ENCODE measurements around the gene MUC5B.

The MUC5B gene

DNA sequence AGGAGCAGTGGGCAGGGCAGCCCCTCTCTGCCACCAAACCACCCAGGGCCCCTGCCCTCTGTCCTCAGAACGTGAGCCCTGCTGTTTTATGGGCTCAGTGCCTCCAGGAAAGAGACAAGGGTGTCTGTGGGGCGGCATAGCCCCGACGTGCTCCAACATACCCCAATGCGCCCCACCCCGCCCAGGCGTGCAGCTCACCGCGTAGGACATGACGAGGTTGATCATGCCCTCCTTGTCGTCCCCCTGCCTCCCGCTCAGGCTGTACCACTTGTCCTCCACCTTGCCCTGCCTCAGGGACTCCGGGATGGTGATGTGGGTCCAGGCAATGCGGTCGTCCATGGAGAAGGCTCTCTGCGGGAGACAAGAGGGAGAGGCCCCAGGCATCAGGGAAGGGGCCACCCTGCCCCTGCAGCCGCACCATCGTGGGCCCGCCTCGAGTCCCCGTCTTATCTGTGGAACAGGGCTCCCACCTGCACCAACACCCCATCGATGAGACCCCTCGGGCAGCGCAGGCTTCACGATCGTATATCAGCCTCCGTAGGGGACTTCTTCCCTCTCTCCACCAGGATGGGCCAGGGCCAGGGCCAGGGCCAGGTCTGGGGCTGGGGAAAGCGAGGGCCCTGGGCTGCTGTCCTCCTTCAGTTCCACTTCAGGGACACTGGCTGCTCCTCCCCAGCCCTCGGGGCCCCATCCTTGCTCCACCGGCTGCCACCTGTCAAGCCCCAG, 65.7 kb downstream of the MUC5B start:
- Histone ChIP-seq H3K27me3 (ENCODE audit: control insufficient read depth, insufficient read depth, low read length) (no peaks in the 10 kb centered on the region), H3K9me3 (ENCODE audit: control insufficient read depth, low read length) (no peaks in the 10 kb centered on the region), H3K4me3 (ENCODE audit: low read length) (no peak overlapping the region), H3K9ac (ENCODE audit: low read length) (no peak overlapping the region), H3K36me3 (ENCODE audit: control insufficient read depth, insufficient read depth, low read length) (peaks cover 12% of the 10 kb centered on the region), H3K4me1 (ENCODE audit: control insufficient read depth, insufficient read depth, low read length) (no peaks in the 10 kb centered on the region)

DNA sequence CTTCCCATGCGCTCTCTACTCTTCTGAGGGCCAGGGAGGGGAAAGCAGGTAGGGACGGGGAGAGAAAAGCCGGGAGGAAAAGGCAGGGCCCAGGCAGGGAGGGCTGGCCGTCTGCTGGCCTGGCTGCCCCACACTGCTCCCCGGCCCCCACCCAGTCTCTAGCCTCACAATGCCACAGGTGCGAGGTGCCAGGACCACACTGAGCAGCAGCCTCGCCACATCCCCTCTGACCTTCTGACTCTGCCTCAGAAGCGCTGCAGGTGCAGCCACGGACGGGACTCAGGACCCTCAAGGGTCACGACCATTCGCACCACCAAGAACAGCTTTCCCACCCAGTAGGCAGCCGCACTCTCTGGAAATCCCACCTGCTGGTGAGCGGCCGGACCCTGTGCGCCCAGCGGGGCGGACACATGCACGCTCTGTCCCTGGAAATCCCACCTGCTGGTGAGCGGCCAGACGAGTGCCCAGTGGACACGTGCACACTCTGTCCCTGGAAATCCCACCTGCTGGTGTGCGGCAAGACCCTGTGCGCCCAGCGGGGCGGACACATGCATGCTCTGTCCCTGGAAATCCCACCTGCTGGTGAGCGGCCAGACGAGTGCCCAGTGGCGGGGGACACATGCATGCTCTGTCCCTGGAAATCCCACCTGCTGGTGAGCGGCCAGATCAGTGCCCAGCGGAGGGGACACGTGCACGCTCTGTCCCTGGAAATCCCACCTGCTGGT, 66.5 kb downstream of the MUC5B start:
- H3K4me3 ChIP-seq (ENCODE audit: low read length) = no peak overlapping the region
- H3K9ac ChIP-seq (ENCODE audit: low read length) = no peak overlapping the region
- H3K36me3 ChIP-seq (ENCODE audit: control insufficient read depth, insufficient read depth, low read length) = peaks cover 12% of the 10 kb centered on the region

DNA sequence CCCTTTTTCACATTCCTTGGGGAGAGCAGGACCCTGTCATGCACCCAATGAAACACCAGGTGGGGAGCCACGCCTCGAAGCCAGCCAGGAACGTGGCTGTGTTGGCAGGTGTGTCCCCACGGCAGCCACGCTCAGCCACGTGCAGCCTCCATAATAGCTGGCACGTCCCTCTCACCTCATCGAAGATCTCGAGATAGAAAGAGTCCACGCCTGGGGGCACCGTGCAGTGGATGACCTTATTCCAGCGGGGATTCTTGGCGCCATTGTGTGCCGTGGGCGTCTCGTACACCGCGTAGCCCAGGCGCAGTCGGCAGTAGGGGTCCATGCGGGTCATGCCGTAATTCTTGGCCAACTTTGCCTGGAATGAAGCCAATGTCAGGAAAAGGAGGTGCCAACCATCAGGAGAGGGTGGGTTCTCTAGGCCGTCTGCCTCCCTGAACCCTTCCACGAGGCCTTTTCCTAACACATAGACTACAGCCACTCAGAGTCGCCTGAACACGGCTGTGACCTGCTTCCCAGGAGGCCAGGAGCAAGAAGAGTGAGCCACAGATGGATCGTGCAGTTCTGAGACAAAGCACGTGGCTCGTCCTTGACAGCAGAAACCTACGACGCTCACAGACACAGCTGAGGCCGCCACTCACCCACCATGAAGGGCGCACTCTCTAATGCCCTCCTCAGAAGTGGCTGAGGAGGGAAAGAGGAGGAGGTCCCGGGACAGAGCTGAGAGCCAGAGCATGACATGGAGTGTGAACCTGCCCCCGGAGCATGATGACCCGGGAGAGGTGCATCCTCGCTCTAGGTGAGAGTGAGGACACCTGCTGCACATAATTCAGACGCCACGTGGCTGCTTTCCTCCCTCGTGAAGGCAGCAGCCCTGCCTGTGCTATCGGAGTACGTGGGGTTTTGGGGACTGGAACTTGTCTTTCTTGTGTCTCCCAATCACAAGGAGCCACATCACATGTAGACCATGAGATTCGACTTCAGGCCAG, 67.5 kb downstream of the MUC5B start:
- H3K27me3 ChIP-seq (ENCODE audit: control insufficient read depth, insufficient read depth, low read length) = no peaks in the 10 kb centered on the region
- H3K4me3 ChIP-seq (ENCODE audit: low read length) = no peak overlapping the region
- H3K9me3 ChIP-seq (ENCODE audit: control insufficient read depth, low read length) = no peaks in the 10 kb centered on the region
- no peaks in the 10 kb centered on the region for H3K4me1 ChIP-seq (ENCODE audit: control insufficient read depth, insufficient read depth, low read length)
- no peak overlapping the region for H3K9ac ChIP-seq (ENCODE audit: low read length)
- H3K36me3 ChIP-seq (ENCODE audit: control insufficient read depth, insufficient read depth, low read length) = peaks cover 12% of the 10 kb centered on the region

More for the DNA sequence above, 66.5 kb downstream of the MUC5B start:
- H3K9me3 ChIP-seq (ENCODE audit: control insufficient read depth, low read length) = no peaks in the 10 kb centered on the region
- no peaks in the 10 kb centered on the region for H3K27me3 ChIP-seq (ENCODE audit: control insufficient read depth, insufficient read depth, low read length)
- no peaks in the 10 kb centered on the region for H3K4me1 ChIP-seq (ENCODE audit: control insufficient read depth, insufficient read depth, low read length)

DNA sequence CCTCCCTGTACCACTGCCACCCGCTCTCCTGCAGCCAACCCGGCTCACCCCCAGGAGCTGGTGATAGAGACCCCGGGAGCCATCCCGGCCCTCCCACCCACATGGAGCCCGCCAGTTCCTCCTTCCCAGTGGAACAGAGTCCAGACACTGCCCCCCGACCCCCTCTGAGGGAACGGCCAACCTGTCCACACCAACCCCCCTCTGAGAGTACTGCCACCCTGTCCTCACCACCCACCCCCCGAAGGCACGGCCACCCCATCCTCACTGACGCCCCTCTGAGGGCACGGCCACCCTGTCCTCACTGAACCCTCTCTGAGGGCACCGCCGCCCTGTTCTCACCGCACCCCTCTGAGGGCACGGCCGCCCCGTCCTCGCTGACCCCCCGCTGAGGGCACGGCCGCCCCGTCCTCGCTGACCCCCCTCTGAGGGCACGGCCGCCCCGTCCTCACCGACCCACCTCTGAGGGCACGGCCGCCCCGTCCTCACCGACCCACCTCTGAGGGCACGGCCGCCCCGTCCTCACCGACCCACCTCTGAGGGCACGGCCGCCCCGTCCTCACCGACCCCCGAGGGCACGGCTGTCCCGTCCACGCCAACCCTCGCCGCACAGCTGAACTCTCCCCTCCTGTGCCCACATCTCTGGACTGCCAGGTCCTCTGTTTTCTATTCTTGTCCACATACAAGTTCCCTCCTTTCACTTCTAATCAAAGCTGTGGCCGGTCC, 68.6 kb downstream of the MUC5B start:
- H3K36me3 ChIP-seq (ENCODE audit: control insufficient read depth, insufficient read depth, low read length) = peaks cover 12% of the 10 kb centered on the region
- no peaks in the 10 kb centered on the region for H3K9me3 ChIP-seq (ENCODE audit: control insufficient read depth, low read length)
- H3K4me3 ChIP-seq (ENCODE audit: low read length) = no peak overlapping the region

DNA sequence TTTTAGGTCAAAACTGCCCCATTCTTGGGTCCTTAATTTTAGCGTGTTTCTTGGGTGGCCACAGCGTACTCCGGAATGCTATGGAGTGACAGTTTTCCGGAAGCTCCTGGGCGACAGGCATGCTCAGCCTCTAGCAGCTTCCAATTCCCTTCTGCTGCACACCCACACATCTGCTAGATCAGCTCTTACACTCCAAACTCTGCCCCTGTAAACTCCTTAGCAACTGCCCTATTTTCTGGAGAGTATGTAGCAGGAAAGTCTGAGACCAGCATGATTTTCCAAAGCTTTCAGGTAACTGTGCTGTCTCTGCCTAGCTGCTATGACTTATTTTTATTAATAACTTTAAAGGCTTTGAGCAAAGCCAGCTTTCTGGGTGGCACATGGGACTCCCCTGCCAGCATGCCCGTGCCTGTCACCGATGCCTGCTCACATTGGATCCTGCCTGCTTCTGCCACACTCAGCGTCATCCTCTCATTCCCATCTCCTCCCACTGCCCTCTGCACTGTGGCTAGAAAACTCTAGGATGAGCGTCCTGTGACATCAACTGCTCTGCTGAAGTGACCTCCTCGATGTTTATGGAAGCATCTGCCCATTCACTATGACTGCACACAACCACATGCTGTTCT, 69.3 kb downstream of the MUC5B start:
- Histone ChIP-seq H3K4me1 (ENCODE audit: control insufficient read depth, insufficient read depth, low read length) (peaks cover 4% of the 10 kb centered on the region), H3K36me3 (ENCODE audit: control insufficient read depth, insufficient read depth, low read length) (peaks cover 12% of the 10 kb centered on the region), H3K27me3 (ENCODE audit: control insufficient read depth, insufficient read depth, low read length) (no peaks in the 10 kb centered on the region), H3K9ac (ENCODE audit: low read length) (no peak overlapping the region), H3K4me3 (ENCODE audit: low read length) (no peak overlapping the region), H3K9me3 (ENCODE audit: control insufficient read depth, low read length) (no peaks in the 10 kb centered on the region)

More for the DNA sequence above, 68.6 kb downstream of the MUC5B start:
- Histone ChIP-seq H3K27me3 (ENCODE audit: control insufficient read depth, insufficient read depth, low read length) (no peaks in the 10 kb centered on the region), H3K4me1 (ENCODE audit: control insufficient read depth, insufficient read depth, low read length) (no peaks in the 10 kb centered on the region), H3K9ac (ENCODE audit: low read length) (no peak overlapping the region)

DNA sequence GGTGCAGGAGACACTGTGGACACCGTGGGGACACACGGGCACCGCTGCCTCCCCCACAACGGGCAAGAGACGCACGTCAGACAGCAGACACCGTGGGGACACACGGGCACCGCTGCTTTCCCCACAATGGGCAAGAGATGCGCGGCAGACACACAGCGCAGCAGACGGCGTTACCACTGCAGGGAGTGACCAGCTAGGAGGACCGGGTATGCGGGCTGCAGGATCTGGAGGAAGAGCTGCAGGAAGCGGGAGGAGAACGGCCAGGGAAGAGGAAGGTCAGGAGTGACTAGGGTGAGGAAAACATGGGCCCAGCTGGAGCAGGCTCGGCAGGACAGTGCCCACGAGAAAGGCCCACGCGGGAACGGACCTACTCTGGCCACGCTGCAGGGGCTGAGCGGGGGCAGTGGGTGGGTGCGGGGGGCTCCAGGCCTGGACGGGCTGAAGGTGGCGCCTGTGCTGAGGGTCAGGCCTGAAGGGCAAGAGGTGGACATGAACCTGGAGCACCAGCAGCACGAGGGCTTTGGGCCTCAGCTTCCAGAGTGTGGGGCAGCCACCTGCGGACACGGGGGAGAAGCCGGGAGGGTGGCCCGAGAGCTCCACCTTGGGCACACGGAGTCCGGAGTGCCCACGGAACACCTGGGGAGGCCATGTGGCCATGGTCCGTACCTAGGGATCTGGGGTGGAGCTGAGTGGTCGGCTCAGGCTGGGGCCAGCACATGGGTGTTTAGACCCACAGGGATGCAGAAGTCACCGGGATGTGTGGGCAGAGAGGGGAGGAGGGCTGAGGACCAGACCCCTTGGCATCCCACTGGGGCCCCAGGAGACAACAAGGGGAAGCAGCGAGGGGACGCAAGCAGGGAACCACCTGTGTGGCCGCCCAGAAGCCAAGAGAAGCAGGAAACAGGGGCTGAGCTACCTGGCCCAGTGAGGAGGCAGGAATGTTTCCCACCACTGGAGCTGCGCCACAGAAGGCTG, 70.1 kb downstream of the MUC5B start:
- no peaks in the 10 kb centered on the region for H3K27me3 ChIP-seq (ENCODE audit: control insufficient read depth, insufficient read depth, low read length)
- H3K9ac ChIP-seq (ENCODE audit: low read length) = no peak overlapping the region
- no peaks in the 10 kb centered on the region for H3K9me3 ChIP-seq (ENCODE audit: control insufficient read depth, low read length)
- peaks cover 10% of the 10 kb centered on the region for H3K36me3 ChIP-seq (ENCODE audit: control insufficient read depth, insufficient read depth, low read length)
- H3K4me3 ChIP-seq (ENCODE audit: low read length) = no peak overlapping the region
- peaks cover 12% of the 10 kb centered on the region for H3K4me1 ChIP-seq (ENCODE audit: control insufficient read depth, insufficient read depth, low read length)

DNA sequence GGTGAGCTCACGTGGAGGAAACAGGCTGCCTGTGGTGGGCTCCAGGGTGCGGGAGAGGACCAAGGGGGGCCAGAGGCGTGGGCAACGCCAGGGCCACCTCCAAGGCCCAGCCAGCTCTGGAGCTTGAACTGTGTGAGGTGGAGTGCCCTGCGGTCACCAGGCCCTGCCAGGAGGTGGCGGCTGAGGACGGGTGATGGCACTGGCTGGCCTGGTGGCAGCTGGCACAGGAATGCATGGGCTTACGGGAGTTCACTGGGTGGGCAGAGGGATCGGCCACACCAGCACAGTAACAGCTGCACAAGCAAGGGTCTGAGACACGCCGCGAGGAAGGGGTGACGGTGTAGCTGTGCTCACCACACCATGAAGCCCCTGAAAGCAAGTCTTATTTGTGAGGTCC, 70.8 kb downstream of the MUC5B start:
- Histone ChIP-seq H3K36me3 (ENCODE audit: control insufficient read depth, insufficient read depth, low read length) (peaks cover 4% of the 10 kb centered on the region), H3K4me3 (ENCODE audit: low read length) (no peak overlapping the region), H3K9me3 (ENCODE audit: control insufficient read depth, low read length) (no peaks in the 10 kb centered on the region), H3K27me3 (ENCODE audit: control insufficient read depth, insufficient read depth, low read length) (no peaks in the 10 kb centered on the region), H3K9ac (ENCODE audit: low read length) (no peak overlapping the region), H3K4me1 (ENCODE audit: control insufficient read depth, insufficient read depth, low read length) (peaks cover 19% of the 10 kb centered on the region)

DNA sequence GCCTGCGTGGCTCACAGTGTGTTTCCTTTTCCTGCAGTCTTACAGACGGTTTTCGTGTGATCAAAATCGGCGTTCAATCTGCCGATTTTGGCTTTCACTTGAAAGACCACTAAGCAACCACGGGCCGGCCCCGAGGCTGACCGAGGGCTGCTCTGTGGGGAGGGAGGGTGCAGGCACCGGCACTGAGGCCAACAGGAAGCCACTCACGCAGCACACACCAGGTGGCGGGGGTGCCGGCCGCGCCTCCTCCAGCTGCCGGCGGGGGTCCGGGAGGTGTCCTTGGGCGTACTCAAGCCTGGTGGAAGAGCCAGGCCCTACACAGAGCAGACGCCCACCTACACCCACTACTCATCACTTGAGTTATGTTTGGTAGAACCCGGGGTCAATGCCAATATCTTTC, 72.2 kb downstream of the MUC5B start:
- no peaks in the 10 kb centered on the region for H3K27me3 ChIP-seq (ENCODE audit: control insufficient read depth, insufficient read depth, low read length)
- H3K9ac ChIP-seq (ENCODE audit: low read length) = no peak overlapping the region
- no peak overlapping the region for H3K4me3 ChIP-seq (ENCODE audit: low read length)
- peaks cover 30% of the 10 kb centered on the region for H3K4me1 ChIP-seq (ENCODE audit: control insufficient read depth, insufficient read depth, low read length)
- no peaks in the 10 kb centered on the region for H3K36me3 ChIP-seq (ENCODE audit: control insufficient read depth, insufficient read depth, low read length)
- H3K9me3 ChIP-seq (ENCODE audit: control insufficient read depth, low read length) = no peaks in the 10 kb centered on the region

DNA sequence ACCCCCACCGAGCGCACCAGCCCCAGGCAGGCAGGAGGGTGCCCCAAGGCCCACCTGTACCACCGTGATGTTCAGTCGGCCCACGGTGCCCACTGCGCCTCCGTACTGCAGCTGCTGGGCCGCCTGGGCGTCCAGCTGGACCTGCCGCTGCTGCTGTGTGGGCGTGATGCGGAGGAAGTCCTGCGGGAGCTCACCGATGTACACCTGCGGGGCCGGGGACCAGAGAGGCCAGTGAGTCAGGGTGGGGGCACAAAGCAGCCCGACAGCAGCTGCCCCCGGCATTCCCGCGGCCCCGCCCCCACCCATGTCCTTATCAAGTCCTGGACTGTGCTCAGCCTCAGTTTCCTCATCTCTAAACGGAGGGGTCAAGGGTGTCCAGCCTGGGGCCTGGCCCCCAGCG, 72.7 kb downstream of the MUC5B start:
- Histone ChIP-seq H3K27me3 (ENCODE audit: control insufficient read depth, insufficient read depth, low read length) (no peaks in the 10 kb centered on the region), H3K9ac (ENCODE audit: low read length) (no peak overlapping the region), H3K4me1 (ENCODE audit: control insufficient read depth, insufficient read depth, low read length) (peaks cover 30% of the 10 kb centered on the region), H3K4me3 (ENCODE audit: low read length) (no peak overlapping the region), H3K9me3 (ENCODE audit: control insufficient read depth, low read length) (no peaks in the 10 kb centered on the region), H3K36me3 (ENCODE audit: control insufficient read depth, insufficient read depth, low read length) (no peaks in the 10 kb centered on the region)

DNA sequence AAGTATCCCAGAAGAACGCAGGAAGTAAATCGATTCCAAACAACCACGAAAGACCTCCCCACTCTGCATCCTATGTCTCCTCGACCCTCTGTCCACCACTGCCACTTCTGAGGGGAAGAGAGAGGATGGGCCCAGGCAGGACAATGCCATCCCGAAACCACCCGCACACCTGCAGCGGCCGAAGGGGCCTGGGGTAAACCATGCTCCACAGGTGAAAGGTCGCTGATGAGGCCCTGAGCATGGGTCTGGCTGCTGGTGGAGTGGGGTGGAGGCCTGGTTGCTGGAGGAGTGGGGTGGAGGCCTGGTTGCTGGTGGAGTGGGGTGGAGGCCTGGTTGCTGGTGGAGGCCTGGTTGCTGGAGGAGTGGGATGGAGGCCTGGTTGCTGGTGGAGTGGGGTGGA, 73.4 kb downstream of the MUC5B start:
- Histone ChIP-seq H3K4me1 (ENCODE audit: control insufficient read depth, insufficient read depth, low read length) (peaks cover 30% of the 10 kb centered on the region), H3K36me3 (ENCODE audit: control insufficient read depth, insufficient read depth, low read length) (no peaks in the 10 kb centered on the region), H3K4me3 (ENCODE audit: low read length) (no peak overlapping the region), H3K27me3 (ENCODE audit: control insufficient read depth, insufficient read depth, low read length) (no peaks in the 10 kb centered on the region), H3K9ac (ENCODE audit: low read length) (no peak overlapping the region), H3K9me3 (ENCODE audit: control insufficient read depth, low read length) (no peaks in the 10 kb centered on the region)
